Endothelial cell of umbilical vein (primary cell): Measurements from ENCODE around the gene TRIM23. TPM values are rescaled to one million over a fixed set of nuclear protein-coding genes. Genes with fewer than 3 reads are reported as not detected.

Experiments used
- BruUV-seq: library from RNA; stranded (reverse); fragments of 400-500 nt; replicated peaks from 2 replicates; lab custom pipeline; 2021; lab: Mats Ljungman, UMichigan
- CTCF ChIA-PET: fragments of 300-600, 350-600 bp; sonication (Branson Sonifier 250); formaldehyde crosslinking; loops from one replicate; lab custom pipeline; 2021; ENCODE audit warnings: antibody characterized with exemption, inconsistent platforms; lab: Charles Lee
- POLR2A ChIA-PET: fragments of 300-600, 350-600 bp; sonication (Branson Sonifier 250); formaldehyde crosslinking; loops from one replicate; lab custom pipeline; 2021; ENCODE audit warnings: antibody characterized with exemption, inconsistent platforms; lab: Charles Lee
- DNase-seq: peaks from one replicate; pipeline ENCODE4 v3.0.0-alpha.2; 2011; ENCODE audit warnings: low read depth, low spot score
- FAIRE-seq: peaks from 2 replicates; lab custom pipeline; 2011; peaks lifted over from hg19 to GRCh38; lab: Jason Lieb, UNC
- H2AFZ ChIP-seq: 2 replicates; pipeline ENCODE4 v1.6.0; 2012; ENCODE audit warnings: low read depth, low read length, control low read depth, inconsistent platforms
- H3K27ac ChIP-seq: 2 replicates; pipeline ENCODE4 v1.5.1; 2011; ENCODE audit warnings: low read depth, mild to moderate bottlenecking, control low read depth, low read length, moderate library complexity; ENCODE audit not compliant: insufficient read depth
- H3K27me3 ChIP-seq, 2 experiments: 2 replicates each; pipeline versions ENCODE4 v1.6.0 to v1.6.1; 2011; ENCODE audit warnings: low read length in 2 of 2, mixed read lengths in 1 of 2; ENCODE audit not compliant: control insufficient read depth in 2 of 2, insufficient read depth in 2 of 2
- H3K36me3 ChIP-seq, 2 experiments: 2 replicates in 1 of 2; 3 replicates in 1 of 2; pipeline ENCODE4 v1.5.1; 2011; ENCODE audit warnings: low read length in 2 of 2, mild to moderate bottlenecking in 1 of 2, moderate library complexity in 1 of 2; ENCODE audit not compliant: control insufficient read depth in 2 of 2, insufficient read depth in 2 of 2; ENCODE audit errors: extremely low read depth in 1 of 2
- H3K4me1 ChIP-seq: 3 replicates; pipeline ENCODE4 v1.5.1; 2011; ENCODE audit warnings: mild to moderate bottlenecking, low read length; ENCODE audit not compliant: control insufficient read depth, insufficient read depth; ENCODE audit errors: extremely low read depth
- H3K4me2 ChIP-seq: 2 replicates; pipeline ENCODE4 v1.6.1; 2011; ENCODE audit warnings: low read length, control low read depth, mixed read lengths; ENCODE audit not compliant: insufficient read depth
- H3K4me3 ChIP-seq, 3 experiments: fragments of 200-600 bp in 1 of 3; sonication (generic), shearing (Covaris generic) in 1 of 3; replicated peaks in 1 of 3; 2 replicates each; pipeline ENCODE4 v1.5.1; 2011 to 2016; ENCODE audit warnings: control low read depth in 3 of 3, low read length in 3 of 3, mild to moderate bottlenecking in 2 of 3, inconsistent platforms in 1 of 3, low read depth in 1 of 3, moderate library complexity in 1 of 3; ENCODE audit not compliant: insufficient read depth in 1 of 3
- H3K79me2 ChIP-seq: 2 replicates; pipeline ENCODE4 v1.6.0; 2012; ENCODE audit warnings: low read length, inconsistent platforms; ENCODE audit not compliant: control insufficient read depth, insufficient read depth
- H3K9ac ChIP-seq: replicated peaks from 2 replicates; pipeline ENCODE3; 2011; ENCODE audit warnings: low read length, control low read depth; ENCODE audit not compliant: insufficient read depth; ENCODE audit errors: extremely low read depth
- H3K9me1 ChIP-seq: replicated peaks from 3 replicates; pipeline ENCODE4 v1.6.0; 2011; ENCODE audit warnings: mild to moderate bottlenecking, low read length; ENCODE audit not compliant: control insufficient read depth, insufficient read depth; ENCODE audit errors: extremely low read depth
- H3K9me3 ChIP-seq: replicated peaks from 2 replicates; pipeline ENCODE4 v1.5.1; 2012; ENCODE audit warnings: low read length, inconsistent platforms; ENCODE audit not compliant: control insufficient read depth, insufficient read depth
- H4K20me1 ChIP-seq: replicated peaks from 2 replicates; pipeline ENCODE3; 2011; ENCODE audit warnings: mild to moderate bottlenecking, low read length; ENCODE audit not compliant: control insufficient read depth, insufficient read depth; ENCODE audit errors: extremely low read depth
- EZH2 ChIP-seq: IDR thresholded peaks from 2 replicates; pipeline ENCODE4 v1.6.1; 2012; ENCODE audit warnings: borderline replicate concordance, low read depth, mild to moderate bottlenecking, moderate library complexity, low read length, inconsistent platforms; ENCODE audit not compliant: severe bottlenecking
- FOS ChIP-seq: IDR thresholded peaks from 2 replicates; pipeline ENCODE4 v1.6.1; 2011; ENCODE audit warnings: mild to moderate bottlenecking, low read length, moderate library complexity, borderline replicate concordance; ENCODE audit not compliant: insufficient read depth
- GATA2 ChIP-seq: IDR thresholded peaks from 2 replicates; pipeline ENCODE4 v1.7.0; 2011; ENCODE audit warnings: low read depth, mild to moderate bottlenecking, moderate library complexity, mixed read lengths, low read length; ENCODE audit not compliant: insufficient read length, insufficient read depth
- JUN ChIP-seq: IDR thresholded peaks from 2 replicates; pipeline ENCODE4 v1.6.1; 2011; ENCODE audit warnings: borderline replicate concordance, low read depth; ENCODE audit not compliant: insufficient read length, insufficient read depth
- MYC ChIP-seq: IDR thresholded peaks from one replicate; pipeline ENCODE4 v1.6.1; 2011; ENCODE audit warnings: mild to moderate bottlenecking, low read depth, low read length
- POLR2A ChIP-seq: IDR thresholded peaks from 2 replicates; pipeline ENCODE4 v1.6.1; 2012; ENCODE audit warnings: low read depth, mild to moderate bottlenecking, control low read depth, low read length
- POLR2AphosphoS5 ChIP-seq: IDR thresholded peaks from 2 replicates; pipeline ENCODE4 v1.6.1; 2012; ENCODE audit warnings: low read depth, mild to moderate bottlenecking, control low read depth, low read length, moderate library complexity; ENCODE audit not compliant: insufficient read depth
- dilution Hi-C: fragments of 300-500 bp; cut with MboI; formaldehyde crosslinking; loops from one replicate; pipeline ENCODE4 v1.15.0; 2019; ENCODE audit warnings: low sequenced_read_pairs; ENCODE audit not compliant: extremely low pct_ligation_motif_present
- intact Hi-C: fragments of 100-400 bp; cut with micrococcal nuclease; formaldehyde crosslinking; loops from one replicate; pipeline ENCODE4 v1.10.0; 2022
- polyA plus RNA-seq, 4 experiments: library from polyadenylated mRNA; depleted of rRNA in 3 of 4; stranded (reverse) in 3 of 4; unstranded in 1 of 4; fragments of >200 nt; gene quantifications; 2 replicates each; pipeline versions ENCODE4 v1.2.1 to v1.2.3, GENCODE V29; 2011 to 2012; ENCODE audit warnings: missing spikeins in 1 of 4
- total RNA-seq: library from RNA; stranded (reverse); gene quantifications from 2 replicates; pipeline ENCODE4 v1.2.3, GENCODE V29; 2021
- TF ChIP-seq, protein P1 (sequence below): IDR thresholded peaks from 2 replicates; pipeline ENCODE4 v1.6.1; 2011; ENCODE audit not compliant: insufficient read depth, insufficient read length
- TF ChIP-seq, protein P2 (sequence below), 2 donors: IDR thresholded peaks; 1 replicate in 1 of 2; 2 replicates in 1 of 2; pipeline ENCODE4 v1.5.1; 2011; ENCODE audit warnings: low read length in 2 of 2, mild to moderate bottlenecking in 2 of 2, moderate library complexity in 2 of 2, control low read depth in 1 of 2, inconsistent platforms in 1 of 2, low read depth in 1 of 2; ENCODE audit not compliant: insufficient read depth in 1 of 2; ENCODE audit errors: extremely low read depth in 1 of 2

The TRIM23 gene
- total and polyA plus RNA-seq, 2 donors (not counting 3 experiments of a cell fraction or from before 2014, with no cell fraction given): 2.2 to 10.6 TPM

GRCh38 chr5:65556181-65556580 is 68.0 kb downstream of the TRIM23 start:
- dilution Hi-C loops: no loop called here
- no peaks in the 10 kb centered on the region for H4K20me1 ChIP-seq
- intact Hi-C loops: no loop called here
- H3K4me1 ChIP-seq: peaks cover 8% of the 10 kb centered on the region
- TF ChIP-seq EZH2 (no peak), GATA2 (no peak), POLR2AphosphoS5 (no peak), MYC (no peak), JUN (no peak), FOS (no peak), POLR2A (no peak)
- TF ChIP-seq, protein P1, sequence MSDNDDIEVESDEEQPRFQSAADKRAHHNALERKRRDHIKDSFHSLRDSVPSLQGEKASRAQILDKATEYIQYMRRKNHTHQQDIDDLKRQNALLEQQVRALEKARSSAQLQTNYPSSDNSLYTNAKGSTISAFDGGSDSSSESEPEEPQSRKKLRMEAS: no peak
- TF ChIP-seq, protein P2, sequence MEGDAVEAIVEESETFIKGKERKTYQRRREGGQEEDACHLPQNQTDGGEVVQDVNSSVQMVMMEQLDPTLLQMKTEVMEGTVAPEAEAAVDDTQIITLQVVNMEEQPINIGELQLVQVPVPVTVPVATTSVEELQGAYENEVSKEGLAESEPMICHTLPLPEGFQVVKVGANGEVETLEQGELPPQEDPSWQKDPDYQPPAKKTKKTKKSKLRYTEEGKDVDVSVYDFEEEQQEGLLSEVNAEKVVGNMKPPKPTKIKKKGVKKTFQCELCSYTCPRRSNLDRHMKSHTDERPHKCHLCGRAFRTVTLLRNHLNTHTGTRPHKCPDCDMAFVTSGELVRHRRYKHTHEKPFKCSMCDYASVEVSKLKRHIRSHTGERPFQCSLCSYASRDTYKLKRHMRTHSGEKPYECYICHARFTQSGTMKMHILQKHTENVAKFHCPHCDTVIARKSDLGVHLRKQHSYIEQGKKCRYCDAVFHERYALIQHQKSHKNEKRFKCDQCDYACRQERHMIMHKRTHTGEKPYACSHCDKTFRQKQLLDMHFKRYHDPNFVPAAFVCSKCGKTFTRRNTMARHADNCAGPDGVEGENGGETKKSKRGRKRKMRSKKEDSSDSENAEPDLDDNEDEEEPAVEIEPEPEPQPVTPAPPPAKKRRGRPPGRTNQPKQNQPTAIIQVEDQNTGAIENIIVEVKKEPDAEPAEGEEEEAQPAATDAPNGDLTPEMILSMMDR (IDR thresholded peaks at IDR 0.05; ENCODE audit: extremely low read depth in 1 of 2, insufficient read depth in 1 of 2, low read depth in 1 of 2, low read length in 2 of 2): no peak
- H3K27me3 ChIP-seq: no peaks in the 10 kb centered on the region
- no peaks in the 10 kb centered on the region for H3K9me1 ChIP-seq
- H3K36me3 ChIP-seq: peaks cover 0 to 6% of the 10 kb centered on the region in 2 experiments
- FAIRE-seq: no peak
- no peaks in the 10 kb centered on the region for H3K9me3 ChIP-seq
- H3K27ac ChIP-seq: no peak overlapping the region
- H3K4me3 ChIP-seq: no peak overlapping the region
- no TSS peak for BruUV-seq
- H3K9ac ChIP-seq: no peak overlapping the region
- peaks cover 26% of the 10 kb centered on the region for H3K79me2 ChIP-seq
- DNase-seq: no peak
- ChIA-PET CTCF (interaction anchor here (1.0 to 2.2 kb wide), 4 partner anchors 11 to 745 kb away, joined by 3 to 8 read pairs (median 4); no protein-coding TSS in a partner anchor), POLR2A (no interaction called here)
- H2AFZ ChIP-seq: no peak overlapping the region
- H3K4me2 ChIP-seq: no peak overlapping the region
